WTC11 (cell line): Measurements from ENCODE around the gene C6. TPM values are rescaled to one million over a fixed set of nuclear protein-coding genes. Genes with fewer than 3 reads are reported as not detected.

Source experiments
- ATAC-seq: fragments of 200-7000 bp; cut with Tn5 transposase; 2 replicates; pipeline ENCODE4 v1.10.0; 2021; ENCODE audit warnings: mild to moderate bottlenecking, moderate library complexity
- CTCF ChIA-PET: fragments of 300-600 bp; sonication (Branson Sonifier 250); formaldehyde crosslinking; loops from one replicate; lab custom pipeline; 2021; ENCODE audit warnings: antibody characterized with exemption; lab: Charles Lee
- POLR2A ChIA-PET: fragments of 350-600 bp; sonication (Branson Sonifier 250); formaldehyde crosslinking; loops from one replicate; lab custom pipeline; 2021; ENCODE audit warnings: antibody characterized with exemption; lab: Charles Lee
- DNase-seq: peaks from one replicate; pipeline ENCODE4 v3.0.0; 2021; ENCODE audit warnings: low spot score
- H3K27ac Mint-ChIP-seq: 2 replicates; pipeline ENCODE4 v1.8.0; 2021; ENCODE audit warnings: mixed read lengths
- H3K27me3 Mint-ChIP-seq: 2 replicates; pipeline ENCODE4 v1.8.0; 2021; ENCODE audit warnings: low read depth, mild to moderate bottlenecking, moderate library complexity, mixed read lengths
- H3K36me3 Mint-ChIP-seq: 2 replicates; pipeline ENCODE4 v1.8.0; 2021; ENCODE audit warnings: mixed read lengths
- H3K4me1 Mint-ChIP-seq: 2 replicates; pipeline ENCODE4 v1.8.0; 2022; ENCODE audit warnings: mixed read lengths
- H3K4me3 Mint-ChIP-seq: 2 replicates; pipeline ENCODE4 v1.8.0; 2021; ENCODE audit warnings: mild to moderate bottlenecking, moderate library complexity, mixed read lengths
- H3K9me3 Mint-ChIP-seq: 2 replicates; pipeline ENCODE4 v1.8.0; 2021; ENCODE audit warnings: mixed read lengths
- ATF1 ChIP-seq: sonication (generic); formaldehyde crosslinking; IDR thresholded peaks from 2 replicates; pipeline ENCODE4 v1.8.1; 2023; ENCODE audit warnings: mild to moderate bottlenecking, moderate library complexity, missing genetic modification reagents
- CREM ChIP-seq: sonication (generic); formaldehyde crosslinking; IDR thresholded peaks from 2 replicates; pipeline ENCODE4 v1.8.1; 2022; ENCODE audit warnings: mild to moderate bottlenecking, missing genetic modification reagents, moderate library complexity
- ETV6 ChIP-seq: sonication (generic); formaldehyde crosslinking; IDR thresholded peaks from 2 replicates; pipeline ENCODE4 v1.8.1; 2022; ENCODE audit warnings: mild to moderate bottlenecking, missing genetic modification reagents
- GRHL2 ChIP-seq: fragments of 250-450 bp; sonication (Bioruptor Pico); IDR thresholded peaks from 2 replicates; pipeline ENCODE4 v1.8.0; 2022; ENCODE audit warnings: mild to moderate bottlenecking, moderate library complexity; ENCODE audit not compliant: insufficient replicate concordance, severe bottlenecking
- GTF2I ChIP-seq: fragments of 250-450 bp; sonication (Bioruptor Pico); conservative IDR thresholded peaks from 2 replicates; pipeline ENCODE4 v1.4.0; 2021; ENCODE audit warnings: mild to moderate bottlenecking
- NR1H2 ChIP-seq: sonication (generic); formaldehyde crosslinking; IDR thresholded peaks from 2 replicates; pipeline ENCODE4 v1.9.0; 2021; ENCODE audit warnings: mild to moderate bottlenecking, moderate library complexity, missing genetic modification reagents
- RELA ChIP-seq: sonication (generic); formaldehyde crosslinking; IDR thresholded peaks from 2 replicates; pipeline ENCODE4 v1.8.1; 2022; ENCODE audit warnings: missing genetic modification reagents, mild to moderate bottlenecking, borderline replicate concordance
- SMAD4 ChIP-seq: sonication (generic); formaldehyde crosslinking; IDR thresholded peaks from 2 replicates; pipeline ENCODE4 v1.8.0; 2022; ENCODE audit warnings: mild to moderate bottlenecking, missing genetic modification reagents
- TEAD4 ChIP-seq: sonication (generic); formaldehyde crosslinking; IDR thresholded peaks from 2 replicates; pipeline ENCODE4 v1.8.0; 2022; ENCODE audit warnings: mild to moderate bottlenecking, missing genetic modification reagents
- ZNF219 ChIP-seq: sonication (generic); formaldehyde crosslinking; IDR thresholded peaks from 2 replicates; pipeline ENCODE4 v1.8.0; 2023; ENCODE audit warnings: missing genetic modification reagents, mild to moderate bottlenecking, borderline replicate concordance
- total RNA-seq: library from RNA; stranded (reverse); gene quantifications from 3 replicates; pipeline ENCODE4 v1.2.3, GENCODE V29; 2021
- TF ChIP-seq, protein P1 (sequence below): fragments of 250-450 bp; sonication (Bioruptor Pico); conservative IDR thresholded peaks from 2 replicates; pipeline ENCODE4 v1.9.0; 2021; ENCODE audit warnings: mild to moderate bottlenecking
- TF ChIP-seq, protein P2 (sequence below): sonication (generic); formaldehyde crosslinking; IDR thresholded peaks from 2 replicates; pipeline ENCODE4 v1.8.0; 2023; ENCODE audit warnings: mild to moderate bottlenecking, missing genetic modification reagents
- TF ChIP-seq, protein P3 (sequence below): sonication (generic); formaldehyde crosslinking; IDR thresholded peaks from 2 replicates; pipeline ENCODE4 v1.8.0; 2023; ENCODE audit warnings: missing genetic modification reagents
- TF ChIP-seq, protein P4 (sequence below): sonication (generic); formaldehyde crosslinking; IDR thresholded peaks from 2 replicates; pipeline ENCODE4 v1.8.0; 2023; ENCODE audit warnings: missing genetic modification reagents, mild to moderate bottlenecking, borderline replicate concordance
- TF ChIP-seq, protein P5 (sequence below): sonication (generic); formaldehyde crosslinking; IDR thresholded peaks from 2 replicates; pipeline ENCODE4 v1.8.0; 2022; ENCODE audit warnings: mild to moderate bottlenecking, missing genetic modification reagents
- TF ChIP-seq, protein P6 (sequence below): sonication (generic); formaldehyde crosslinking; IDR thresholded peaks from 2 replicates; pipeline ENCODE4 v1.8.1; 2023; ENCODE audit warnings: mild to moderate bottlenecking, missing genetic modification reagents, moderate library complexity

The C6 gene
- total RNA-seq, 1 experiment from 2014 or later = 0.13 TPM

DNA sequence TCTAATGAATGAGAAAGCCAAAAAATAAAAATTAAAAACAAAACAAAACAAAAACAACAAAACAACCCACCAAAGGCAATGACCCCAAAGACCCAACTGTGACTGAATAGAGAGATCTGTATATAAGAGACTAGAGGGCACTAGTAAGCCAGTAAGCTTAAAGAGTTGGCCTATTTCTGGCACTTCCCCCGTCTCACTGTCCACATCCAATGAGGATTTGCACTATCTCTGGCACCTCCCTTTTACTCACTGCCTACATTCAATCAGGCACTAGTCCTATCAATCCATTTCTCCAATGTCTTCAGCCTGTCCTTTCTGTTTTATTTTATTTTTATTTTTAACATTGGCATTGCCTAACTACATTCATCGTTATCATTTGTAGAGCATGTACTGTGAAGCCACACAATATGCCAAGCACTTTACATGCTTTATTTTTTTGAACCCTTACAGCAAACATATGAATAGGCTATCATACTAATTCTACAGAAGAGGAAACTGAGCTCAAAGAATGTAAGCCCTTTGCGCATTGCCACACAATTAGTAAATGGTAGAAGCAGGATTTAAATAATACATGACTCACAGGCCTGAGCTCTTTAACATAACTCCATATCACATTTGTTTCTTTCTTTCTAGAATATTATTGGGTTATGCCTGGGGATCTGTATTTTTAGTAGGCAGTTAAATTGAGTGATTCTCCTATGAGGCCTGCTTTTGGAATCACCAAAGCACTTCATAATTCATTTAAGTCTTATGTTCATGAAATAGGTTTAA is 70.0 kb downstream of the C6 start:
- DNase-seq = no peak
- ChIA-PET POLR2A (no interaction called here), CTCF (no interaction called here)
- peaks cover 14% of the 10 kb centered on the region for H3K9me3 Mint-ChIP-seq
- H3K36me3 Mint-ChIP-seq = no peaks in the 10 kb centered on the region
- H3K27ac Mint-ChIP-seq = no peak overlapping the region
- H3K4me3 Mint-ChIP-seq = no peak overlapping the region
- 0 out of 2 replicates have a peak, but pooled peaks cover 3% of the 10 kb centered on the region for H3K4me1 Mint-ChIP-seq
- H3K27me3 Mint-ChIP-seq = no peaks in the 10 kb centered on the region
- TF ChIP-seq GRHL2 (no peak), SMAD4 (CRISPR knock-in tag) (no peak), NR1H2 (CRISPR knock-in tag) (no peak), ATF1 (CRISPR knock-in tag) (no peak), TEAD4 (no peak), GTF2I (CRISPR knock-in tag) (no peak)
- TF ChIP-seq, protein P1, sequence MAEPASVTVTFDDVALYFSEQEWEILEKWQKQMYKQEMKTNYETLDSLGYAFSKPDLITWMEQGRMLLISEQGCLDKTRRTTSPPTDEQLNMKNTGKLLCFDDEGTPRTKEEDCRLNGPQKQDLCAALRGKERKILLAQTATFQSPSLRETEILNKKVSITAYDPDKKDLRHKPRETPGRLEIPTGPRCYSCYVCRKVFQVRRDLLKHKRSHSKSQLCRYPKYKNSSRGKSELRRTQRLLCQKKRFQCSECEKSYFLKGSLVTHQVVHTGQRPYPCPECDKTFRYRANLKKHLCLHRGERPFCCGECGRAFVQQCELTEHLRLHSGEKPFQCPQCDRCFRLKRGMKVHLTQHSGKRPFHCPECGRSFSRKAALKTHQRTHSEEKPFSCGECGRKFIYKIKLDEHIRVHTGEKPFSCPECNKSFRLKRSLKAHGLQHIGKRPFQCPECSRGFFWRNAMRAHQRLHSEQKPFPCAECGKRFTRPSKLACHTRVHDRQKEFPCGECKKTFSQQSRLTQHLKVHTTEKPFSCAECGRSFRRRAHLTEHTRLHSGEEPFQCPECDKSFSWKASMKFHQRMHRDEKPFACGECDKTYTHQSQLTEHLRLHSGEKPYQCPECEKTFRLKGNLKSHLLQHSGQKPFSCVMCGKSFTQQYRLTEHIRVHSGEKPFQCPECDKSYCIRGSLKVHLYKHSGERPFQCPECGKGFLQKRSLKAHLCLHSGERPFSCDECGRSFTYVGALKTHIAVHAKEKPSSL (CRISPR knock-in tag) = no peak
- TF ChIP-seq, protein P2, sequence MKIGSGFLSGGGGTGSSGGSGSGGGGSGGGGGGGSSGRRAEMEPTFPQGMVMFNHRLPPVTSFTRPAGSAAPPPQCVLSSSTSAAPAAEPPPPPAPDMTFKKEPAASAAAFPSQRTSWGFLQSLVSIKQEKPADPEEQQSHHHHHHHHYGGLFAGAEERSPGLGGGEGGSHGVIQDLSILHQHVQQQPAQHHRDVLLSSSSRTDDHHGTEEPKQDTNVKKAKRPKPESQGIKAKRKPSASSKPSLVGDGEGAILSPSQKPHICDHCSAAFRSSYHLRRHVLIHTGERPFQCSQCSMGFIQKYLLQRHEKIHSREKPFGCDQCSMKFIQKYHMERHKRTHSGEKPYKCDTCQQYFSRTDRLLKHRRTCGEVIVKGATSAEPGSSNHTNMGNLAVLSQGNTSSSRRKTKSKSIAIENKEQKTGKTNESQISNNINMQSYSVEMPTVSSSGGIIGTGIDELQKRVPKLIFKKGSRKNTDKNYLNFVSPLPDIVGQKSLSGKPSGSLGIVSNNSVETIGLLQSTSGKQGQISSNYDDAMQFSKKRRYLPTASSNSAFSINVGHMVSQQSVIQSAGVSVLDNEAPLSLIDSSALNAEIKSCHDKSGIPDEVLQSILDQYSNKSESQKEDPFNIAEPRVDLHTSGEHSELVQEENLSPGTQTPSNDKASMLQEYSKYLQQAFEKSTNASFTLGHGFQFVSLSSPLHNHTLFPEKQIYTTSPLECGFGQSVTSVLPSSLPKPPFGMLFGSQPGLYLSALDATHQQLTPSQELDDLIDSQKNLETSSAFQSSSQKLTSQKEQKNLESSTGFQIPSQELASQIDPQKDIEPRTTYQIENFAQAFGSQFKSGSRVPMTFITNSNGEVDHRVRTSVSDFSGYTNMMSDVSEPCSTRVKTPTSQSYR (CRISPR knock-in tag) = no peak
- TF ChIP-seq, protein P3, sequence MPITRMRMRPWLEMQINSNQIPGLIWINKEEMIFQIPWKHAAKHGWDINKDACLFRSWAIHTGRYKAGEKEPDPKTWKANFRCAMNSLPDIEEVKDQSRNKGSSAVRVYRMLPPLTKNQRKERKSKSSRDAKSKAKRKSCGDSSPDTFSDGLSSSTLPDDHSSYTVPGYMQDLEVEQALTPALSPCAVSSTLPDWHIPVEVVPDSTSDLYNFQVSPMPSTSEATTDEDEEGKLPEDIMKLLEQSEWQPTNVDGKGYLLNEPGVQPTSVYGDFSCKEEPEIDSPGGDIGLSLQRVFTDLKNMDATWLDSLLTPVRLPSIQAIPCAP (CRISPR knock-in tag) = no peak
- peak; percentile 81 for ATAC-seq

DNA sequence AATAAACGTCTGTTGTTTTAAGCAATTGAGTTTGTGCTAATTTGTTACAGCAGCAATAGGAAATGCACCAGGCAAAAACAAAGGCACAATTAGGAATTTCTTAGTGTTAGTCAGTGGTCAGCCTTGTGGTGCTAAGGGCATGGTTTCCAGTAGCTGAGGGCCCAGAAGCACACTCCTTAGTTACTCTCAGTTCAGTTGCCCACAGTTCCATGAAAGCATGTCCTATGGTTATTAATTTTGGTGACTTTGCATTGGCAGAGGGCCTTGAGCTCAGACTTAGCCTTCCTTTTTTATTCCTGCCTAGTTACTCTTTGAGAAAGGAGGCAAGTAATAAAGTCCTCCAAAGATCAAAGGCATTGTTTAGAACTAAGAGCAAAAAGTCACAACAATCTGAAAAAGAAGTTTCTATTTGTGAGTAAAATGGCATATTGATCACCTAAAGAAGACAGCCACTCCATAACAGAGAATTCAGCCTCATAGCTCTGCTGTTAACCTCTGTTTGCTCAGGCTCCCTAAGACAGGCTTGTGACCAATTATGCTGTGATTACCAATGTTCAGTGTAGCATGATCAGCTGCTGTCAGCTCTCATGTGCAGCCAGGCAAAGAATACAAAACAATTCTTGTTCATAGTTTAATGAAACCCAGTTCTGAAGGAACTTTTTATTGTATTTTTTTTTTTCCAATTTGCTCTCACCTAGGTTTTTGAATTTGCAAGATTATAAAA is 85.2 kb downstream of the C6 start:
- POLR2A ChIA-PET = no interaction called here
- peaks cover 9% of the 10 kb centered on the region for H3K4me1 Mint-ChIP-seq
- no peak overlapping the region for H3K4me3 Mint-ChIP-seq
- TF ChIP-seq, protein P4, sequence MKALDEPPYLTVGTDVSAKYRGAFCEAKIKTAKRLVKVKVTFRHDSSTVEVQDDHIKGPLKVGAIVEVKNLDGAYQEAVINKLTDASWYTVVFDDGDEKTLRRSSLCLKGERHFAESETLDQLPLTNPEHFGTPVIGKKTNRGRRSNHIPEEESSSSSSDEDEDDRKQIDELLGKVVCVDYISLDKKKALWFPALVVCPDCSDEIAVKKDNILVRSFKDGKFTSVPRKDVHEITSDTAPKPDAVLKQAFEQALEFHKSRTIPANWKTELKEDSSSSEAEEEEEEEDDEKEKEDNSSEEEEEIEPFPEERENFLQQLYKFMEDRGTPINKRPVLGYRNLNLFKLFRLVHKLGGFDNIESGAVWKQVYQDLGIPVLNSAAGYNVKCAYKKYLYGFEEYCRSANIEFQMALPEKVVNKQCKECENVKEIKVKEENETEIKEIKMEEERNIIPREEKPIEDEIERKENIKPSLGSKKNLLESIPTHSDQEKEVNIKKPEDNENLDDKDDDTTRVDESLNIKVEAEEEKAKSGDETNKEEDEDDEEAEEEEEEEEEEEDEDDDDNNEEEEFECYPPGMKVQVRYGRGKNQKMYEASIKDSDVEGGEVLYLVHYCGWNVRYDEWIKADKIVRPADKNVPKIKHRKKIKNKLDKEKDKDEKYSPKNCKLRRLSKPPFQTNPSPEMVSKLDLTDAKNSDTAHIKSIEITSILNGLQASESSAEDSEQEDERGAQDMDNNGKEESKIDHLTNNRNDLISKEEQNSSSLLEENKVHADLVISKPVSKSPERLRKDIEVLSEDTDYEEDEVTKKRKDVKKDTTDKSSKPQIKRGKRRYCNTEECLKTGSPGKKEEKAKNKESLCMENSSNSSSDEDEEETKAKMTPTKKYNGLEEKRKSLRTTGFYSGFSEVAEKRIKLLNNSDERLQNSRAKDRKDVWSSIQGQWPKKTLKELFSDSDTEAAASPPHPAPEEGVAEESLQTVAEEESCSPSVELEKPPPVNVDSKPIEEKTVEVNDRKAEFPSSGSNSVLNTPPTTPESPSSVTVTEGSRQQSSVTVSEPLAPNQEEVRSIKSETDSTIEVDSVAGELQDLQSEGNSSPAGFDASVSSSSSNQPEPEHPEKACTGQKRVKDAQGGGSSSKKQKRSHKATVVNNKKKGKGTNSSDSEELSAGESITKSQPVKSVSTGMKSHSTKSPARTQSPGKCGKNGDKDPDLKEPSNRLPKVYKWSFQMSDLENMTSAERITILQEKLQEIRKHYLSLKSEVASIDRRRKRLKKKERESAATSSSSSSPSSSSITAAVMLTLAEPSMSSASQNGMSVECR (CRISPR knock-in tag) = no peak
- TF ChIP-seq, protein P5, sequence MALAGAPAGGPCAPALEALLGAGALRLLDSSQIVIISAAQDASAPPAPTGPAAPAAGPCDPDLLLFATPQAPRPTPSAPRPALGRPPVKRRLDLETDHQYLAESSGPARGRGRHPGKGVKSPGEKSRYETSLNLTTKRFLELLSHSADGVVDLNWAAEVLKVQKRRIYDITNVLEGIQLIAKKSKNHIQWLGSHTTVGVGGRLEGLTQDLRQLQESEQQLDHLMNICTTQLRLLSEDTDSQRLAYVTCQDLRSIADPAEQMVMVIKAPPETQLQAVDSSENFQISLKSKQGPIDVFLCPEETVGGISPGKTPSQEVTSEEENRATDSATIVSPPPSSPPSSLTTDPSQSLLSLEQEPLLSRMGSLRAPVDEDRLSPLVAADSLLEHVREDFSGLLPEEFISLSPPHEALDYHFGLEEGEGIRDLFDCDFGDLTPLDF (CRISPR knock-in tag) = no peak
- no peak for TF ChIP-seq RELA (CRISPR knock-in tag)
- TF ChIP-seq, protein P6, sequence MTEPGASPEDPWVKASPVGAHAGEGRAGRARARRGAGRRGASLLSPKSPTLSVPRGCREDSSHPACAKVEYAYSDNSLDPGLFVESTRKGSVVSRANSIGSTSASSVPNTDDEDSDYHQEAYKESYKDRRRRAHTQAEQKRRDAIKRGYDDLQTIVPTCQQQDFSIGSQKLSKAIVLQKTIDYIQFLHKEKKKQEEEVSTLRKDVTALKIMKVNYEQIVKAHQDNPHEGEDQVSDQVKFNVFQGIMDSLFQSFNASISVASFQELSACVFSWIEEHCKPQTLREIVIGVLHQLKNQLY = no peak
- no peak for TF ChIP-seq ETV6 (CRISPR knock-in tag)
- TF ChIP-seq, protein P3 (CRISPR knock-in tag) = no peak
- no peak for TF ChIP-seq CREM
- no peak for TF ChIP-seq ZNF219 (CRISPR knock-in tag)
- H3K27me3 Mint-ChIP-seq = no peaks in the 10 kb centered on the region
- DNase-seq = no peak
- no peak overlapping the region for H3K27ac Mint-ChIP-seq
- H3K36me3 Mint-ChIP-seq = peaks cover under 1% of the 10 kb centered on the region; the same call in 1 of the 2 replicates
- CTCF ChIA-PET = interaction anchor here (0.8 to 1.7 kb wide), 3 partner anchors 11 to 26 kb away, joined by 3 to 6 read pairs (median 6); no protein-coding TSS in a partner anchor
- peaks cover 6% of the 10 kb centered on the region; the same call in 1 of the 2 replicates for H3K9me3 Mint-ChIP-seq
- ATAC-seq = peak; percentile 43; the same call in 1 of the 2 replicates
